ENCODE measurements around the gene LMCD1.

DNA sequence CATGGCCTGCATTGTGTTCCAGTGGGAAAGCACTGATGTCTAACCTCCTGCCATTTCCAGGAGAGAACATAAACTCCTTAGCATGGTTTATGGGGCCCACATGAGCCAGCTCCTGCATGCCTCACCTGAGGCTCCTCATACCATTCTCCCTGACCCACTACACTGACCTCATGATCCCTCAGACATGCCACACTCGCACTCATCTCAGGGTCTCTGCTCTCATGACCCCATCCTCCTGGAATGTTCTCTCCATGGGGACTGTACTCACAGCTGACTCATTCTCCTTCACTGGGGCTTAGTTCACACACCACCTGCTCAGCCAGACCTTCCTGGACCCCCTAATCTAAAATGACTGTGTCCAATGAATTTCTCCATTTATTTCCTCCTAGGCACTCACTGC is 4.0 kb upstream of the LMCD1 start:
- TF ChIP-seq, protein P1, sequence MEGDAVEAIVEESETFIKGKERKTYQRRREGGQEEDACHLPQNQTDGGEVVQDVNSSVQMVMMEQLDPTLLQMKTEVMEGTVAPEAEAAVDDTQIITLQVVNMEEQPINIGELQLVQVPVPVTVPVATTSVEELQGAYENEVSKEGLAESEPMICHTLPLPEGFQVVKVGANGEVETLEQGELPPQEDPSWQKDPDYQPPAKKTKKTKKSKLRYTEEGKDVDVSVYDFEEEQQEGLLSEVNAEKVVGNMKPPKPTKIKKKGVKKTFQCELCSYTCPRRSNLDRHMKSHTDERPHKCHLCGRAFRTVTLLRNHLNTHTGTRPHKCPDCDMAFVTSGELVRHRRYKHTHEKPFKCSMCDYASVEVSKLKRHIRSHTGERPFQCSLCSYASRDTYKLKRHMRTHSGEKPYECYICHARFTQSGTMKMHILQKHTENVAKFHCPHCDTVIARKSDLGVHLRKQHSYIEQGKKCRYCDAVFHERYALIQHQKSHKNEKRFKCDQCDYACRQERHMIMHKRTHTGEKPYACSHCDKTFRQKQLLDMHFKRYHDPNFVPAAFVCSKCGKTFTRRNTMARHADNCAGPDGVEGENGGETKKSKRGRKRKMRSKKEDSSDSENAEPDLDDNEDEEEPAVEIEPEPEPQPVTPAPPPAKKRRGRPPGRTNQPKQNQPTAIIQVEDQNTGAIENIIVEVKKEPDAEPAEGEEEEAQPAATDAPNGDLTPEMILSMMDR (IDR thresholded peaks at IDR 0.05; ENCODE audit: insufficient read depth, low read length): no peak
- TF ChIP-seq GABPA (IDR thresholded peaks at IDR 0.05; ENCODE audit: low read depth) (no peak), POLR2AphosphoS5 (IDR thresholded peaks at IDR 0.05; ENCODE audit: low read depth) (no peak)
- TF ChIP-seq, protein P2, sequence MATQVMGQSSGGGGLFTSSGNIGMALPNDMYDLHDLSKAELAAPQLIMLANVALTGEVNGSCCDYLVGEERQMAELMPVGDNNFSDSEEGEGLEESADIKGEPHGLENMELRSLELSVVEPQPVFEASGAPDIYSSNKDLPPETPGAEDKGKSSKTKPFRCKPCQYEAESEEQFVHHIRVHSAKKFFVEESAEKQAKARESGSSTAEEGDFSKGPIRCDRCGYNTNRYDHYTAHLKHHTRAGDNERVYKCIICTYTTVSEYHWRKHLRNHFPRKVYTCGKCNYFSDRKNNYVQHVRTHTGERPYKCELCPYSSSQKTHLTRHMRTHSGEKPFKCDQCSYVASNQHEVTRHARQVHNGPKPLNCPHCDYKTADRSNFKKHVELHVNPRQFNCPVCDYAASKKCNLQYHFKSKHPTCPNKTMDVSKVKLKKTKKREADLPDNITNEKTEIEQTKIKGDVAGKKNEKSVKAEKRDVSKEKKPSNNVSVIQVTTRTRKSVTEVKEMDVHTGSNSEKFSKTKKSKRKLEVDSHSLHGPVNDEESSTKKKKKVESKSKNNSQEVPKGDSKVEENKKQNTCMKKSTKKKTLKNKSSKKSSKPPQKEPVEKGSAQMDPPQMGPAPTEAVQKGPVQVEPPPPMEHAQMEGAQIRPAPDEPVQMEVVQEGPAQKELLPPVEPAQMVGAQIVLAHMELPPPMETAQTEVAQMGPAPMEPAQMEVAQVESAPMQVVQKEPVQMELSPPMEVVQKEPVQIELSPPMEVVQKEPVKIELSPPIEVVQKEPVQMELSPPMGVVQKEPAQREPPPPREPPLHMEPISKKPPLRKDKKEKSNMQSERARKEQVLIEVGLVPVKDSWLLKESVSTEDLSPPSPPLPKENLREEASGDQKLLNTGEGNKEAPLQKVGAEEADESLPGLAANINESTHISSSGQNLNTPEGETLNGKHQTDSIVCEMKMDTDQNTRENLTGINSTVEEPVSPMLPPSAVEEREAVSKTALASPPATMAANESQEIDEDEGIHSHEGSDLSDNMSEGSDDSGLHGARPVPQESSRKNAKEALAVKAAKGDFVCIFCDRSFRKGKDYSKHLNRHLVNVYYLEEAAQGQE (IDR thresholded peaks at IDR 0.05; ENCODE audit: insufficient replicate concordance, low read depth): no peak
